HG02885 (cell line): Measurements from ENCODE around the gene CILP2.

Experiments
- ATAC-seq: cut with Tn5 transposase; IDR thresholded peaks from one replicate; pipeline ENCODE4 v1.9.1; 2021; ENCODE audit warnings: mild to moderate bottlenecking; ENCODE audit not compliant: unreplicated experiment, poor library complexity

The CILP2 gene

GRCh38 chr19:19558636-19559035 lies 20.6 kb downstream of the CILP2 start:
- ATAC-seq: no peak

- ATAC-seq: no peak
Measured at GRCh38 chr19:19559931-19560330, 21.9 kb downstream of the CILP2 start.

- no peak for ATAC-seq
Measured at GRCh38 chr19:19561946-19562664, 24.0 kb downstream of the CILP2 start.

GRCh38 chr19:19562665-19563347 lies 24.7 kb downstream of the CILP2 start:
- no peak for ATAC-seq

GRCh38 chr19:19563348-19563848 lies 25.3 kb downstream of the CILP2 start:
- no peak for ATAC-seq

GRCh38 chr19:19566306-19566705 lies 28.2 kb downstream of the CILP2 start:
- no peak for ATAC-seq

- no peak for ATAC-seq
Measured at GRCh38 chr19:19567391-19567790, 29.3 kb downstream of the CILP2 start.

- no peak for ATAC-seq
Measured at GRCh38 chr19:19568802-19569756, 31.0 kb downstream of the CILP2 start.

- ATAC-seq: no peak
Measured at GRCh38 chr19:19570571-19570970, 32.5 kb downstream of the CILP2 start.

- no peak for ATAC-seq
Measured at GRCh38 chr19:19571071-19571786, 33.2 kb downstream of the CILP2 start.

GRCh38 chr19:19575411-19575810 lies 37.3 kb downstream of the CILP2 start:
- no peak for ATAC-seq

- no peak for ATAC-seq
Measured at GRCh38 chr19:19578252-19578651, 40.2 kb downstream of the CILP2 start.

- no peak for ATAC-seq
Measured at GRCh38 chr19:19579533-19580361, 41.7 kb downstream of the CILP2 start.

GRCh38 chr19:19580418-19580817 lies 42.4 kb downstream of the CILP2 start:
- ATAC-seq: no peak

GRCh38 chr19:19581391-19581790 lies 43.3 kb downstream of the CILP2 start:
- ATAC-seq: no peak

GRCh38 chr19:19582471-19582870 lies 44.4 kb downstream of the CILP2 start:
- ATAC-seq: no peak

- ATAC-seq: no peak
Measured at GRCh38 chr19:19584356-19584755, 46.3 kb downstream of the CILP2 start.

GRCh38 chr19:19587771-19588170 lies 49.7 kb downstream of the CILP2 start:
- no peak for ATAC-seq

GRCh38 chr19:19588546-19588945 lies 50.5 kb downstream of the CILP2 start:
- no peak for ATAC-seq
